B cell (primary cell): ENCODE data around the gene FTO. TPM values are rescaled to one million over a fixed set of nuclear protein-coding genes. Genes with fewer than 3 reads are reported as not detected.

Experiments
- ATAC-seq: fragments of 200-7000 bp; cut with Tn5 transposase; one replicate; pipeline ENCODE4 v1.10.0; 2021; ENCODE audit warnings: low read depth, mild to moderate bottlenecking, moderate number of reproducible peaks, moderate library complexity
- CTCF ChIA-PET: fragments of 350-600 bp; sonication (Branson Sonifier 250); formaldehyde crosslinking; loops from one replicate; lab custom pipeline; 2021; ENCODE audit warnings: antibody characterized with exemption, inconsistent platforms; lab: Charles Lee
- POLR2A ChIA-PET: fragments of 350-600 bp; sonication (Branson Sonifier 250); formaldehyde crosslinking; loops from one replicate; lab custom pipeline; 2021; ENCODE audit warnings: antibody characterized with exemption; lab: Charles Lee
- DNase-seq: peaks from one replicate; pipeline ENCODE4 v3.0.0; 2013
- H2AFZ ChIP-seq: 2 replicates; pipeline ENCODE4 v1.6.1; 2012; ENCODE audit warnings: mild to moderate bottlenecking, low read depth, low read length; ENCODE audit not compliant: insufficient read depth, poor library complexity, severe bottlenecking
- H3K27ac ChIP-seq, 2 donors: 1 replicate in 1 of 2; 2 replicates in 1 of 2; pipeline ENCODE4 v1.5.1; 2012 to 2013; ENCODE audit warnings: low read length in 2 of 2, mild to moderate bottlenecking in 2 of 2, moderate library complexity in 1 of 2
- H3K27me3 ChIP-seq, 4 experiments: fragments of 200-600 bp in 1 of 4; sonication (generic) in 1 of 4; replicated peaks in 1 of 4; 1 replicate in 2 of 4; 2 replicates in 2 of 4; pipeline versions ENCODE4 v1.6.1 to v1.7.0; 2013 to 2016; ENCODE audit warnings: low read length in 3 of 4, mild to moderate bottlenecking in 2 of 4, mixed read lengths in 1 of 4, moderate library complexity in 1 of 4; ENCODE audit not compliant: insufficient read depth in 4 of 4, control insufficient read depth in 3 of 4; ENCODE audit errors: control extremely low read depth in 1 of 4
- H3K36me3 ChIP-seq, 2 experiments: replicated peaks in 1 of 2; 1 replicate in 1 of 2; 2 replicates in 1 of 2; pipeline versions ENCODE4 v1.6.1 to v1.7.1; 2013; ENCODE audit warnings: low read length in 1 of 2; ENCODE audit not compliant: insufficient read depth in 2 of 2, control insufficient read depth in 1 of 2; ENCODE audit errors: control extremely low read depth in 1 of 2, extremely low read depth in 1 of 2
- H3K4me1 ChIP-seq, 2 donors: fragments of 200-600 bp in 1 of 2; sonication (generic) in 1 of 2; 1 replicate in 1 of 2; 2 replicates in 1 of 2; pipeline versions ENCODE4 v1.5.1 to v1.6.1; 2013 to 2017; ENCODE audit warnings: low read length in 2 of 2; ENCODE audit not compliant: control insufficient read depth in 2 of 2, insufficient read depth in 2 of 2
- H3K4me2 ChIP-seq: replicated peaks from 2 replicates; pipeline ENCODE3; 2012; ENCODE audit warnings: mild to moderate bottlenecking, low read depth, low read length; ENCODE audit not compliant: poor library complexity, severe bottlenecking
- H3K4me3 ChIP-seq, 5 experiments: fragments of 200-600 bp in 1 of 5; sonication (generic) in 1 of 5; 1 replicate in 3 of 5; 2 replicates in 2 of 5; pipeline versions ENCODE4 v1.5.1 to v1.7.0; 2011 to 2016; ENCODE audit warnings: low read length in 4 of 5, mild to moderate bottlenecking in 4 of 5, low read depth in 2 of 5, control low read depth in 1 of 5, moderate library complexity in 1 of 5; ENCODE audit not compliant: insufficient read depth in 1 of 5; ENCODE audit errors: control extremely low read depth in 1 of 5, extremely low read depth in 1 of 5
- H3K79me2 ChIP-seq: fragments of 200-600 bp; sonication (generic); one replicate; pipeline ENCODE4 v1.6.0; 2016; ENCODE audit warnings: low read length; ENCODE audit not compliant: control insufficient read depth, insufficient read depth
- H3K9ac ChIP-seq: fragments of 200-600 bp; sonication (generic); 2 replicates; pipeline ENCODE4 v1.6.1; 2017; ENCODE audit warnings: mild to moderate bottlenecking, low read length, moderate library complexity
- H3K9me3 ChIP-seq, 3 donors: one replicate each; pipeline versions ENCODE4 v1.6.1 to v1.7.1; 2013; ENCODE audit warnings: low read length in 2 of 3; ENCODE audit not compliant: control insufficient read depth in 2 of 3, insufficient read depth in 1 of 3; ENCODE audit errors: control extremely low read depth in 1 of 3
- H4K20me1 ChIP-seq: 2 replicates; pipeline ENCODE4 v1.6.0; 2012; ENCODE audit warnings: mild to moderate bottlenecking, low read length; ENCODE audit not compliant: insufficient read depth, control insufficient read depth, poor library complexity, severe bottlenecking
- H3K27ac Mint-ChIP-seq: one replicate; pipeline ENCODE4 v1.8.0; 2021; ENCODE audit warnings: mixed read lengths
- H3K27me3 Mint-ChIP-seq: one replicate; pipeline ENCODE4 v1.8.0; 2021; ENCODE audit warnings: mixed read lengths
- H3K4me1 Mint-ChIP-seq: one replicate; pipeline ENCODE4 v1.8.0; 2021; ENCODE audit warnings: mixed read lengths
- H3K4me3 Mint-ChIP-seq: one replicate; pipeline ENCODE4 v1.8.0; 2021; ENCODE audit warnings: mixed read lengths
- H3K9me3 Mint-ChIP-seq: one replicate; pipeline ENCODE4 v1.8.0; 2022; ENCODE audit warnings: mixed read lengths; ENCODE audit not compliant: insufficient read depth
- CTCF ChIP-seq: fragments of 200-600 bp; IDR thresholded peaks from one replicate; pipeline ENCODE4 v1.8.0; 2022; ENCODE audit warnings: antibody characterized with exemption, mild to moderate bottlenecking
- EZH2 ChIP-seq: IDR thresholded peaks from 2 replicates; pipeline ENCODE4 v1.6.1; 2012; ENCODE audit warnings: borderline replicate concordance, low read depth, mild to moderate bottlenecking, moderate library complexity, low read length; ENCODE audit not compliant: insufficient read depth, poor library complexity, severe bottlenecking
- WGBS: methylation state at CpG from one replicate; pipeline ENCODE4 v1.1.5; 2013; ENCODE audit warnings: missing lambda C conversion rate; ENCODE audit not compliant: insufficient coverage; 5-methylcytosine and 5-hydroxymethylcytosine counted together
- intact Hi-C: fragments of 100-400 bp; cut with micrococcal nuclease; formaldehyde crosslinking; loops from one replicate; pipeline ENCODE4 v1.10.0; 2022
- polyA plus RNA-seq: library from polyadenylated mRNA; depleted of rRNA; stranded (reverse); fragments of >200 nt; gene quantifications from 2 replicates; pipeline ENCODE4 v1.2.3, GENCODE V29; 2012
- total RNA-seq, 2 donors: library from RNA; stranded (reverse); fragments of 120-200 nt in 1 of 2; gene quantifications; 1 replicate in 1 of 2; 2 replicates in 1 of 2; pipeline versions ENCODE4 v1.2.3 to v1.2.4, GENCODE V29; 2013 to 2022

The FTO gene
- total and polyA plus RNA-seq, 2 donors (not counting 1 experiment from before 2014, with no cell fraction given), result 26.5 to 68.5 TPM

GRCh38 chr16:53891409-53892139 is 187.6 kb downstream of the FTO start:
- peaks cover 2% of the 10 kb centered on the region for H3K9me3 Mint-ChIP-seq
- no peaks in the 10 kb centered on the region for H4K20me1 ChIP-seq
- intact Hi-C loops, result no loop called here
- no peak overlapping the region for H2AFZ ChIP-seq
- H3K9me3 ChIP-seq, result no peaks in the 10 kb centered on the region
- no peaks in the 10 kb centered on the region for H3K27me3 ChIP-seq
- 100% methylated on average over 3 of the region's 9 CpGs for WGBS
- H3K79me2 ChIP-seq, result no peaks in the 10 kb centered on the region
- H3K36me3 ChIP-seq, result peaks cover 0 to 12% of the 10 kb centered on the region in 2 experiments
- no peak overlapping the region for H3K4me3 Mint-ChIP-seq
- H3K27ac ChIP-seq, result no peak overlapping the region
- H3K4me2 ChIP-seq, result no peak overlapping the region
- DNase-seq (no peak), ATAC-seq (no peak)
- H3K9ac ChIP-seq, result no peak overlapping the region
- H3K27ac Mint-ChIP-seq, result no peak overlapping the region
- TF ChIP-seq CTCF, result no peak
- TF ChIP-seq EZH2, result no peak
- CTCF ChIA-PET, result interaction anchor here (0.6 to 2.3 kb wide), 2 partner anchors 12 to 54 kb away, joined by 3 to 6 read pairs; no protein-coding TSS in a partner anchor
- no peaks in the 10 kb centered on the region for H3K4me1 Mint-ChIP-seq
- H3K4me3 ChIP-seq, result no peak overlapping the region
- H3K4me1 ChIP-seq, result no peaks in the 10 kb centered on the region
- H3K27me3 Mint-ChIP-seq, result no peaks in the 10 kb centered on the region
- POLR2A ChIA-PET, result no interaction called here

- no peak overlapping the region for H3K27ac Mint-ChIP-seq
- Histone ChIP-seq H3K79me2 (no peaks in the 10 kb centered on the region), H4K20me1 (no peaks in the 10 kb centered on the region), H3K4me2 (no peak overlapping the region), H3K4me1 (no peaks in the 10 kb centered on the region), H3K36me3 (peaks cover 0 to 12% of the 10 kb centered on the region in 2 experiments), H3K4me3 (no peak overlapping the region), H2AFZ (no peak overlapping the region), H3K27me3 (no peaks in the 10 kb centered on the region), H3K9ac (no peak overlapping the region), H3K27ac (no peak overlapping the region), H3K9me3 (no peaks in the 10 kb centered on the region)
- peak; percentile 18 for DNase-seq
- no peaks in the 10 kb centered on the region for H3K27me3 Mint-ChIP-seq
- ATAC-seq, result no peak
- CTCF ChIA-PET, result interaction anchor here (2.3 kb wide), 1 partner anchor 12 kb away, joined by 6 read pairs; no protein-coding TSS in a partner anchor
- H3K4me1 Mint-ChIP-seq, result no peaks in the 10 kb centered on the region
- WGBS, result no CpG with 5 or more reads among the region's 3 CpGs
- no peaks in the 10 kb centered on the region for H3K9me3 Mint-ChIP-seq
- no peak overlapping the region for H3K4me3 Mint-ChIP-seq
- POLR2A ChIA-PET, result no interaction called here
- no peak for TF ChIP-seq EZH2
- peak; percentile 42 for TF ChIP-seq CTCF
- intact Hi-C loops, result no loop called here
These were observed 188.2 kb downstream of the FTO start for GRCh38 chr16:53892155-53892554.
